Panc1 (cell line): ENCODE results near the gene PRDX3.

Experiments
- CTCF ChIP-seq: fragments of 450-650 bp; IDR thresholded peaks from 2 replicates; pipeline ENCODE4 v1.5.1; 2017; ENCODE audit warnings: mild to moderate bottlenecking
- TCF7L2 ChIP-seq: IDR thresholded peaks from 2 replicates; pipeline ENCODE4 v1.6.1; 2011; ENCODE audit warnings: mild to moderate bottlenecking, low read depth, low read length, inconsistent platforms

GRCh38 chr10:119174109-119174508 is 4.5 kb downstream of the PRDX3 start:
- TF ChIP-seq CTCF (no peak), TCF7L2 (no peak)
